GOT3 (cell line): Measurements from ENCODE around the gene AP3M1.

ENCODE experiments used
- DNase-seq: peaks from one replicate; lab custom pipeline; 2025; ENCODE audit warnings: mixed read lengths; lab: John Stamatoyannopoulos, UW

The AP3M1 gene

GRCh38 chr10:74079936-74080590 lies 70.6 kb downstream of the AP3M1 start:
- no peak for DNase-seq

- DNase-seq: no peak
Observed at GRCh38 chr10:74079028-74079935, 71.3 kb downstream of the AP3M1 start.

GRCh38 chr10:74078037-74078436 lies 72.6 kb downstream of the AP3M1 start:
- no peak for DNase-seq

GRCh38 chr10:74077416-74077815 lies 73.2 kb downstream of the AP3M1 start:
- DNase-seq: no peak

GRCh38 chr10:74076961-74077360 lies 73.7 kb downstream of the AP3M1 start:
- DNase-seq: no peak

- DNase-seq: no peak
Observed at GRCh38 chr10:74075906-74076305, 74.7 kb downstream of the AP3M1 start.

- DNase-seq: no peak
Observed at GRCh38 chr10:74072503-74072902, 78.1 kb downstream of the AP3M1 start.

GRCh38 chr10:74071157-74071556 lies 79.5 kb downstream of the AP3M1 start:
- no peak for DNase-seq
